Activated CD4-positive, alpha-beta T cell treated with anti-CD3 and anti-CD28 coated beads for 36 hours (primary cell): ENCODE results near the gene PCAT7. TPM values are rescaled to one million over a fixed set of nuclear protein-coding genes. Genes with fewer than 3 reads are reported as not detected.
A peak's percentile ranks its signal among the peaks of the same experiment; 100 is the strongest.
"Not testable (repeated sequence)": the region's sequence is repeated elsewhere in the genome, so short reads cannot be mapped to it uniquely, and the experiment has no call there.

Experiments
- ATAC-seq: fragments of 200-7000 bp; cut with Tn5 transposase; one replicate; pipeline ENCODE4 v1.10.0; 2021; ENCODE audit warnings: mild to moderate bottlenecking, moderate library complexity
- CTCF ChIA-PET: fragments of 350-600 bp; sonication (Branson Sonifier 250); formaldehyde crosslinking; loops from one replicate; lab custom pipeline; 2021; ENCODE audit warnings: antibody characterized with exemption; lab: Charles Lee
- POLR2A ChIA-PET: fragments of 350-600 bp; sonication (Branson Sonifier 250); formaldehyde crosslinking; loops from one replicate; lab custom pipeline; 2021; ENCODE audit warnings: antibody characterized with exemption, inconsistent platforms; lab: Charles Lee
- DNase-seq: peaks from one replicate; pipeline ENCODE4 v3.0.0-alpha.2; 2020
- H3K27ac Mint-ChIP-seq: one replicate; pipeline ENCODE4 v1.8.0; 2021; ENCODE audit warnings: mixed read lengths
- H3K27me3 Mint-ChIP-seq: one replicate; pipeline ENCODE4 v1.8.0; 2021; ENCODE audit warnings: mixed read lengths
- H3K36me3 Mint-ChIP-seq: one replicate; pipeline ENCODE4 v1.8.0; 2021; ENCODE audit warnings: low read depth, mixed read lengths
- H3K4me1 Mint-ChIP-seq: one replicate; pipeline ENCODE4 v1.8.0; 2021; ENCODE audit warnings: mixed read lengths
- H3K4me3 Mint-ChIP-seq: one replicate; pipeline ENCODE4 v1.8.0; 2021; ENCODE audit warnings: mild to moderate bottlenecking, moderate library complexity, mixed read lengths
- H3K9me3 Mint-ChIP-seq: one replicate; pipeline ENCODE4 v1.8.0; 2021; ENCODE audit warnings: low read depth, mixed read lengths
- intact Hi-C, 2 experiments: fragments of 100-400 bp; cut with DNase I in 1 of 2; cut with micrococcal nuclease in 1 of 2; formaldehyde crosslinking; loops; one replicate each; pipeline versions ENCODE4 v1.14.2 to v1.15.1; 2022 to 2024; cut with DNase I, micrococcal nuclease
- total RNA-seq, 2 experiments: library from RNA; stranded (reverse); gene quantifications; one replicate each; pipeline ENCODE4 v1.2.3, GENCODE V29; 2021

Gene PCAT7
- not detected for total RNA-seq

DNA sequence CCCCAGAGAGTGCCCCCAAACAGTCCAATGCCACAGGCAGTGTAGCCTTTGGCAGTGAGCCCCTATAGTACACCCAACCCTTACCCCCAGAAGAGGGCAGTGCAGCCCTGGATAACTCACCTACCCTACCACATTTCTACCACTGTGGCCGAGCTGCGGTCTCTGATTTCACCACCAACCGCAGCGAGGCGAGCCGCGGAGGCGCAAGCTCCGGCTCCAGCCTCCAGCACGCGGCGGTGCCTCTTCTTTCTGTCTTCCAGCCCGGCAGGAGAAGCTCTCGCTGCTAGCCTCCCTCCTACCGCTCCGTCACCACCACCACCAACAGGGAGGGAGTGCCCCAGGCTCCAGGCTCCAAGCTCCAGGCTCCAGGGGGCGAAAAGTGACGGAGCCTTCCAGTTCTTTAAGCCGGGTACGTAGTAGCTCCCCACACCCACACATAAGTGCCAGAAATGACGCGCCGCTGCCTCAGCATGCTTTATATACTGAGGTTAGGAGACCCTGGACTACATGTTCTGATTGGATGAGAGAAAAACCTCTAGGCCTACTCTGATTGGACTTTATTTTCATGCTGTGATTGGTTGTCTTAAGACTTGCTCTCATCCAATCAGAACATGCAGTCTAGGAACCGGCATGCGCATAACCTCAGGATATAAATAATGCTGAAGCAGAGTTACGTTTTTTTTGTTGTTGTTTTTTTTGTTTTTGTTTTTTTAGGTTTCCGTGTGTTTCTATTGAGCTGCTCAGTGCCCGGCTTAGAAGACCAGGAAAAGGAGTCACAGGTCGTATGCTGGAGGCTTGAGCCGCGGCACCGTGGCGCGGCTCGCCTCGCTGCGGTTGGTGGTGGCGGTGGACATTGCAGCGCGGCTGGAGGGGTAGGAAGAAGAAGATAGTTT lies at the start of gene PCAT7:
Gene PCAT7, plus strand, starts transcription at position 645 of the 893 bp plus-strand sequence.
- Mint-ChIP-seq H3K4me3 (no peak within 1 kb of the TSS), H3K27ac (no peak within 1 kb of the TSS), H3K4me1 (no peaks in the 10 kb centered on the region), H3K27me3 (peaks cover 10% of the 10 kb centered on the region), H3K36me3 (no peaks in the 10 kb centered on the region), H3K9me3 (no peaks in the 10 kb centered on the region)
- peak; percentile 54 for DNase-seq
- CTCF ChIA-PET = interaction anchor here (0.7 to 1.0 kb wide), 2 partner anchors 31 to 43 kb away, joined by 3 read pairs; no protein-coding TSS in a partner anchor
- POLR2A ChIA-PET = no interaction called here
- intact Hi-C loops = loop anchor here (1.0 kb wide), 1 partner anchor 49 kb away; no protein-coding TSS in a partner anchor
- peak; percentile 65 for ATAC-seq

DNA sequence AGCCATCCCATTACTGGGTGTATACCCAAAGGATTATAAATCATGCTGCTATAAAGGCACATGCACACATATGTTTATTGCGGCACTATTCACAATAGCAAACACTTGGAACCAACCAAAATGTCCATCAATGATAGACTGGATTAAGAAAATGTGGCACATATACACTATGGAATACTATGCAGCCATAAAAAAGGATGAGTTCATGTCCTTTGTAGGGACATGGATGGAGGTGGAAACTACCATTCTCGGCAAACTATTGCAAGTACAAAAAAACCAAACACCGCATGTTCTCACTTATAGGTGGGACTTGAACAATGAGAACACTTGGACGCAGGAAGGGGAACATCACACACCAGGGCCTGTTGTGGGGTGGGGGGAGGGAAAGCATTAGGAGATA lies 48.5 kb upstream of the PCAT7 start:
- H3K36me3 Mint-ChIP-seq, H3K9me3 Mint-ChIP-seq, ATAC-seq, H3K4me3 Mint-ChIP-seq, intact Hi-C loops, POLR2A ChIA-PET, CTCF ChIA-PET, DNase-seq, H3K27ac Mint-ChIP-seq, H3K4me1 Mint-ChIP-seq: not testable (repeated sequence)
- peaks cover 18% of the 10 kb centered on the region for H3K27me3 Mint-ChIP-seq

DNA sequence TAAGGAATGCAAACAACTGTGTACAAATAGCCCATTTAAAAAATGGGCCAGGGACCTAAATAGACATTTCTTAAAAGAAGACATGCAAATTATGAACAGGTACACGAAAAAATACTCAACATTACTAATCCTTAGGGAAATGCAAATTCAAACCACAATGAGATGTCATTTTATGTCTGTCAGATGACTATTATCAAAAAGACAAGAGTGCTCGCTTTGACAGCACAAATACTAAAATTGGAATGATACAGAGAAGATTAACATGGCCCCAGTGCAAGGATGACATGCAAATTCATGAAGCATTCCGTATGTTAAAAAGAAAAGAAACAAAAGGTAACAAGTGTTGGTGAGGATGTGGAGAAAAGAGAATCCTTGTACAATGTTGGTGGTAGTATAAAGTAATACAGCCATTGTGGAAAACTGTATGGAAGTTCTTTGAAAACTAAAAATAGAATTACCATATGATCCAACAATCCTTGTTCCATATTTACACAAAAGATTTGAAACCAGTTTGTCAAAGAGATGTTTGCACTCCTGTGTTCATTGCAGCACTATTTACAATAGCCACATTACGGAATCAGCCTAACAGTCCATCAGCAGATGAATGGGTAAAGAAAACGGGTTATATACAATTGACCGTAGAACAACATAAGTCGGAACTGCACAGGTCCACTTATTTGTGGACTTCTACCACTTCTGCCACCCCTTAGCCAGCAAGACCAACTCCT lies 47.2 kb upstream of the PCAT7 start:
- intact Hi-C loops = no loop called here

DNA sequence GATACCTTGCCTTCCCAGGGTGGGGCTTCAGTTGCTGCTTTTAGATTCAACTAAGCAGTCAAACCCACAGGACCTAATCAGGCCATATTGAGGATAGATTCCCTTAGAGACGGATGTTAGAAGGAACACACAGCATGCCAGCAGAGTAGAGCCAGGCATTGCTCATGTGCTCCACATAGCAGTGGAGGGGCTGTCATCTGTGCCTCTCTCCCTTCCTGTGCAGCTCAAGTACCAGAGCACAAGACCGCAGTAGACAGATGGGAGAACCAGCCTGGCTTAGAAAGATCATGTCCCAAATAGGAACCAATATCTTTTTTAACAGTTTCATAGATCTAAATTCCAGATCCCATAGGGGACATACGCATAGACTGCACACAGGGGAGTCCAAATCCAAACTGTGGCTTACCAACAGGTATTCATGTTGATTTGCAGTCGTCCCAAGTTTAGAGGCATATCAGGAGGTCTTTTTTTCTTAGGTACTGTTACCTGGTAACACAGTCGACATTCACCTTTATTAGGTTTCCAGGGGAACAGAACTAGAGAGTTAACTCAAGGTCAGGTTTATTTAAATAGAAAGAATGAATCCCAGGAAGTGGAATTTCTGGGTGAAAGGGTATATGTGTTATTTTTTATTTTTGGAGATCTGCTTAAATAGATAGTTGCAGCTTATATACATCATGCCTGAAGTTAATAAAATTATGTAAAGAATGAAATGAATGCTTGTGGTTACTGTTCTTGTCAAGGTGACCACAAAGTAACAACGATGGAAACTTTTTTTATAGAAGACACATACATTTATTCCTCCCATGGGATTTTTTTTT lies 43.5 kb upstream of the PCAT7 start:
- intact Hi-C loops = no loop called here
- no peak overlapping the region for H3K4me3 Mint-ChIP-seq
- H3K9me3 Mint-ChIP-seq = no peaks in the 10 kb centered on the region
- POLR2A ChIA-PET = no interaction called here
- H3K27ac Mint-ChIP-seq = no peak overlapping the region
- ATAC-seq (no peak), DNase-seq (no peak)
- H3K4me1 Mint-ChIP-seq = no peaks in the 10 kb centered on the region
- H3K27me3 Mint-ChIP-seq = peaks cover 7% of the 10 kb centered on the region
- CTCF ChIA-PET = interaction anchor here (0.6 kb wide), 1 partner anchor 8 kb away, joined by 4 read pairs; no protein-coding TSS in a partner anchor
- no peaks in the 10 kb centered on the region for H3K36me3 Mint-ChIP-seq

More for the DNA sequence above, 47.2 kb upstream of the PCAT7 start:
- CTCF ChIA-PET = no interaction called here
- Mint-ChIP-seq H3K36me3 (no peaks in the 10 kb centered on the region), H3K4me1 (no peaks in the 10 kb centered on the region), H3K4me3 (no peak overlapping the region), H3K27me3 (peaks cover 21% of the 10 kb centered on the region), H3K9me3 (no peaks in the 10 kb centered on the region), H3K27ac (no peak overlapping the region)
- no peak for ATAC-seq
- no peak for DNase-seq
- POLR2A ChIA-PET = no interaction called here

DNA sequence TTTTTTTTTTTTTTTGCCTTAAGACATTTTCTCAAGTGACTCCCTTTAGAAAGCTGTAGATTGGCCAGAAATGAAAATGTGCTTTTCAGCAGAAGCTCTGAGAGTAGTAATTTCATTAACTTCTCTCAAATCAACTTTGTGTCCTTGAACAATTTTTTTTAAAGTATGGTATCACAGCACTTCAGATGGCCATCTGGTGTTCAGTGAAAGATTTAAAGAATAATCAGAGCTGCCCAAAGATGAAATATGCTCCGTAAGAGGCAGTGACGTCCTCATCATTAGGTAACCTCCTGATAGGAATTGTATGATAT lies 43.0 kb upstream of the PCAT7 start:
- ChIA-PET POLR2A (no interaction called here), CTCF (interaction anchor here (0.6 kb wide), 1 partner anchor 8 kb away, joined by 4 read pairs; no protein-coding TSS in a partner anchor)
- Mint-ChIP-seq H3K4me1 (no peaks in the 10 kb centered on the region), H3K27ac (no peak overlapping the region), H3K4me3 (no peak overlapping the region), H3K36me3 (no peaks in the 10 kb centered on the region), H3K9me3 (no peaks in the 10 kb centered on the region), H3K27me3 (peaks cover 7% of the 10 kb centered on the region)
- intact Hi-C loops = no loop called here
- no peak for DNase-seq
- ATAC-seq = no peak

DNA sequence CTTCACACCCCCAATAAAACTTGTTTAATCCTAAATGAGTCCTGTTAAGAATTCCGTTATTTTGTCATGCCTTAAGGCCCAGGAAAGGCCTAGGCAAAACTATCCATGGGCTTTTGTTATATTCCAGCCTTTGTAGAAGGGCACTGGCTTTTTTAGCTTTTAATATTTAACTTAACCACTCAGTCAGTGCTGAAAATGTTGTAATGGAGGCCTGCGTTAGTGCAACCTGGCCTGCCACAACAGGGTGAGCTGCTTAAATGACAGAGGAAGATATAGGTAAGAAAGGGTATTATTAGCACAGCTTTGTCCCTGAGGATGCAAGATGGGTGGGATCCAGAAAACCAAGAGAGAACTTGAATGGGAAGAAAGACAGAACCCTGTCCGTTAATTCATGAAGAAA lies 40.2 kb upstream of the PCAT7 start:
- CTCF ChIA-PET = no interaction called here
- Mint-ChIP-seq H3K27me3 (peaks cover 6% of the 10 kb centered on the region), H3K4me3 (no peak overlapping the region), H3K27ac (no peak overlapping the region), H3K9me3 (no peaks in the 10 kb centered on the region), H3K4me1 (no peaks in the 10 kb centered on the region), H3K36me3 (no peaks in the 10 kb centered on the region)
- POLR2A ChIA-PET = no interaction called here
- intact Hi-C loops = no loop called here
- DNase-seq = no peak
- no peak for ATAC-seq

DNA sequence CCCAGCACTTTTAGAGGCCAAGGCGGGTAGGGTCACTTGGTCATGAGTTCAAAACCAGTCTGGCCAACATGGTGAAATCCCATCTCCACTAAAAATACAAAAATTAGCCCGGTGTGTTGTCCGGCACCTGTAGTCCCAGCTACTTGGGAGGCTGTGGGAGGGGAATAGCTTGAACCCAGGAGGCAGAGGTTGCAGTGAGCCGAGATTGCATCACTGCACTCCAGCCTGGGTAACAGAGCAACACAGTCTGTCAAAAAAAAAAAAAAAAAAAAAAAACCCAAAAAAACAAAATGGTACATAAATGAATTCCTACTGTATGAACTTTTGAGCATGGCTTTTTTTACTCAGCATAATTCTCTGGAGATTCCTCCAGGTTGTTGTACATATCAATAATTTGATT lies 37.6 kb upstream of the PCAT7 start:
- Mint-ChIP-seq H3K9me3 (no peaks in the 10 kb centered on the region), H3K27ac (no peak overlapping the region), H3K4me1 (no peaks in the 10 kb centered on the region), H3K36me3 (no peaks in the 10 kb centered on the region), H3K27me3 (peaks cover 10% of the 10 kb centered on the region), H3K4me3 (no peak overlapping the region)
- ChIA-PET POLR2A (no interaction called here), CTCF (no interaction called here)
- DNase-seq (no peak), ATAC-seq (no peak)
- intact Hi-C loops = no loop called here

DNA sequence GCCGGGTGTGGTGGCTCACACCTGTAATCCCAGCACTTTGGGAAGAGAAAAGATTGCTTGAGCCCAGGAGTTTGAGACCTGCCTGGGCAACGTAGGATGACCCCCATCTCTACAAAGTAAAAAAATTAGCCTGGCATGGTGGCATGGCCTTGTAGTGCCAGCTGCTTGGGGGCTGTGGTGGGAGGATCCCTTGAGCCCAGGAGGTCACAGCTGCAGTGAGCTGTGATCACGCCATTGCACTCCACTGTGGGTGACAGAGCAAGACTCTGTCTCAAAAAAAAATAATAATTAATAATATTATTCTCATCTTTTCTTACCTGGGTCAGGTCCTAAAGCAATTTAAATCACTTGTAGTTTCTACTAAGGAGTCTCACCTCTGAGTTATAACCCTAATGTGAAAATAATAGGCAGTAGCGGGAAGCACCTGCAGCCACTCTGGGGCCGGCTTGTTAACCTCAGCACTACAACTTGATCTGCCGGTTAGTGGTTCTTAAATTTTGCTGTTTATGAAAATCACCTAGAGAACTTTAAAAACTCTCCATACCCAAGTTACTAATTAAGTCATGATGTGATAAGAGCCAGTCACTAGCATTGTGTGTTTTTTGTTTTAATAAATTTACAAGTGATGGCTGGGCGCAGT lies 29.4 kb upstream of the PCAT7 start:
- DNase-seq (no peak), ATAC-seq (no peak)
- Mint-ChIP-seq H3K36me3 (no peaks in the 10 kb centered on the region), H3K27me3 (peaks cover 7% of the 10 kb centered on the region), H3K9me3 (no peaks in the 10 kb centered on the region), H3K27ac (no peak overlapping the region), H3K4me1 (no peaks in the 10 kb centered on the region), H3K4me3 (no peak overlapping the region)
- intact Hi-C loops = no loop called here
- ChIA-PET POLR2A (no interaction called here), CTCF (no interaction called here)

DNA sequence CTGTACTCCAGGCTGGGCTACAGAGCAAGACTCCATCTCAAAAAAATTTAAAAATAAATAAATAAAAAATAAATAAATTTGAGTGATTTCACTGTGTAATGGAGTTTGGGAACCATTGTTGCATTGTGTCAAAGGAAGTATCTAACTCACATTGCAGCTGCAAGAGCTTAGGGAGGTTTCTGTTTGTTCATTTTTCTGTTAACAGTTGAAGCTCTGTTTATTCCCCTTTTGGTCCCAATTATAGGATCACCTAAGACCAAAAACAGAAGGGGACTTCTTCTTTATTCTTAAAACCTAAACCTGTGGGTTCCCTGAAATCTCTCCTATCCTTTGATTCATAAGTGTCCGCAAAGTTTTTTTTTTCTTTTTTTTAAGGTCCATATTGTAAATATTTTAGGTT lies 28.6 kb upstream of the PCAT7 start:
- Mint-ChIP-seq H3K27me3 (peaks cover 7% of the 10 kb centered on the region), H3K9me3 (no peaks in the 10 kb centered on the region), H3K27ac (no peak overlapping the region), H3K4me3 (no peak overlapping the region), H3K4me1 (no peaks in the 10 kb centered on the region), H3K36me3 (no peaks in the 10 kb centered on the region)
- ChIA-PET POLR2A (no interaction called here), CTCF (interaction anchor here (0.7 kb wide), 1 partner anchor 1330 kb away, joined by 3 read pairs; no protein-coding TSS in a partner anchor)
- intact Hi-C loops = no loop called here
- ATAC-seq (no peak), DNase-seq (no peak)

DNA sequence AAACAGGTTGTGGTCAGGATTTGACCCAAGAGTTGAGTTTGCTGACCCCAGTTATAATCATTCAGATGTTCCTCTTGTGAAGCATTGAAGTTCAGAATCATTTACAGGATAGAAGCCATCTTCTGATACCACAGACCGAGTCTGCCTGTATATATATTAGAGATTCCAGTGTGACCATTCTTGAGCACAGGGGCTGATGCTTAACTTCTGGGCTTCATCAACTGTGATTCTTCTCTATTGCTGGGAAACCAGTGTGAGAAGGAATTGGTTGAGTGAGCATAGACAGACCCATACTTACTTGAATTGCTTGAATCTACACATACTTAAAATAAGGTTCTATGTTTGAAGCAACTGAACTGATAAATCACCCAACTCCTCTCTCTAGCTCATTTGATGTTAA lies 27.9 kb upstream of the PCAT7 start:
- no peak for ATAC-seq
- no peak overlapping the region for H3K27ac Mint-ChIP-seq
- no peaks in the 10 kb centered on the region for H3K9me3 Mint-ChIP-seq
- DNase-seq = no peak
- H3K27me3 Mint-ChIP-seq = peaks cover 9% of the 10 kb centered on the region
- no peak overlapping the region for H3K4me3 Mint-ChIP-seq
- H3K4me1 Mint-ChIP-seq = no peaks in the 10 kb centered on the region
- POLR2A ChIA-PET = no interaction called here
- intact Hi-C loops = no loop called here
- H3K36me3 Mint-ChIP-seq = no peaks in the 10 kb centered on the region
- CTCF ChIA-PET = no interaction called here

DNA sequence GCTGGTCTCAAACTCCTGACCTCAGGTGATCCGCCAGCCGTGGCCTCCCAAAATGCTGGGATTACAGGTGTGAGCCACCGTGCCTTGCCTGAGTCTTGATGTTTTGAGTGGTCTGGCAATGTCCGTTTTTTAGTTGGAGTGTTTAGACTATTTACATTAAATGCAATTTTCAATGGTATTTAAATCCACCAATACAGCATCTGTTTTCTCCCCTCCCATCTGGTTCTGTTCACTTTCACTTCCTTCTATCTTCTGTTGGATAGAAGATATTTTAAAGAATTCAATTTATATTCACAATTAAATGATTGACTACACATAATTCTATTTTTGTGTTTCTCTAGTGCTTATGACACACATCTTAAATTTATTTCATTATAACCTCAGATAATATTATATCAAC lies 26.0 kb upstream of the PCAT7 start:
- ChIA-PET POLR2A (no interaction called here), CTCF (no interaction called here)
- Mint-ChIP-seq H3K9me3 (no peaks in the 10 kb centered on the region), H3K4me3 (no peak overlapping the region), H3K4me1 (no peaks in the 10 kb centered on the region), H3K27ac (no peak overlapping the region), H3K36me3 (no peaks in the 10 kb centered on the region), H3K27me3 (peaks cover 11% of the 10 kb centered on the region)
- DNase-seq (no peak), ATAC-seq (no peak)
- intact Hi-C loops = no loop called here
